Ovary (tissue), 10 donors: ENCODE results near the gene ARHGAP22. TPM values are rescaled to one million over a fixed set of nuclear protein-coding genes. Genes with fewer than 3 reads are reported as not detected.

Experiments used
- DNase-seq, 5 donors: peaks; one replicate each; pipeline ENCODE4 v3.0.0-alpha.2; 2019 to 2020
- H3K27ac ChIP-seq, 2 donors: fragments of 200-600 bp; one replicate each; pipeline versions ENCODE4 v1.5.1 to v1.8.0; 2019 to 2022
- H3K27me3 ChIP-seq: fragments of 200-600 bp; one replicate; pipeline ENCODE4 v1.8.0; 2022
- H3K36me3 ChIP-seq: fragments of 200-600 bp; sonication (generic); one replicate; pipeline ENCODE4 v1.5.1; 2019
- H3K4me1 ChIP-seq: one replicate; pipeline ENCODE4 v1.8.1; 2013; ENCODE audit warnings: mild to moderate bottlenecking, moderate library complexity; ENCODE audit not compliant: insufficient read depth
- H3K4me3 ChIP-seq: fragments of 200-600 bp; sonication (generic); one replicate; pipeline ENCODE4 v1.5.1; 2017
- H3K9me3 ChIP-seq, 2 donors: fragments of 200-600 bp in 1 of 2; sonication (generic) in 1 of 2; one replicate each; pipeline versions ENCODE4 v1.5.1 to v1.8.1; 2013 to 2019; ENCODE audit warnings: mild to moderate bottlenecking in 1 of 2, moderate library complexity in 1 of 2
- CTCF ChIP-seq, 3 donors: fragments of 450-650 bp in 2 of 3; fragments of 200-600 bp in 1 of 3; IDR thresholded peaks; one replicate each; pipeline versions ENCODE4 v1.5.1 to v1.8.0; 2016 to 2022; ENCODE audit warnings: antibody characterized with exemption in 3 of 3, mild to moderate bottlenecking in 1 of 3
- EP300 ChIP-seq: sonication (generic); formaldehyde crosslinking; IDR thresholded peaks from one replicate; pipeline ENCODE4 v1.6.1; 2017; ENCODE audit warnings: antibody characterized with exemption
- POLR2A ChIP-seq: fragments of 450-650 bp; IDR thresholded peaks from one replicate; pipeline ENCODE4 v1.6.1; 2017; ENCODE audit warnings: antibody characterized with exemption, mild to moderate bottlenecking, moderate library complexity
- WGBS, 3 donors: extraction: QIAGEN DNeasy Blood & Tissue Kit in 1 of 3; methylation state at CpG; one replicate each; pipeline versions ENCODE4 v1.1.5 to v1.1.7; 2013 to 2017; 5-methylcytosine and 5-hydroxymethylcytosine counted together
- intact Hi-C, 4 donors: fragments of 100-400 bp; cut with DNase I; formaldehyde crosslinking; loops; one replicate each; pipeline versions ENCODE4 v1.11.0 to v1.15.1; 2022 to 2023
- long read RNA-seq, 3 donors: library from polyadenylated mRNA in 2 of 3; unstranded in 2 of 3; transcript quantifications; one replicate each; pipeline ENCODE4 v2.0.0 and lab custom pipeline, GENCODE V29; 2021 to 2026
- polyA plus RNA-seq, 2 donors: library from polyadenylated mRNA; stranded (reverse); fragments of 200-250 nt in 1 of 2; fragments of 350-450 nt in 1 of 2; fragmentation: Illumina TruSeq in 1 of 2; extraction: RNeasy Lipid Tissue Mini Kit (QIAGEN cat#74804) in 1 of 2; gene quantifications; one replicate each; pipeline ENCODE4 v1.2.3, GENCODE V29; 2013 to 2014
- total RNA-seq, 7 donors: library from RNA; depleted of rRNA in 2 of 7; stranded (reverse); fragments of >200 nt in 2 of 7; fragmentation: NEBNext Ultra II Directional in 3 of 7; extraction: Animal tissue kit (Norgen Biotek cat#: 25700) in 3 of 7; gene quantifications; one replicate each; pipeline versions ENCODE4 v1.1.0 to v1.2.4, GENCODE V29; 2016 to 2023
- donor health status: DM: no; HTN: no; CAD: no; lungs with moderate emphysema.
- donor health status: DM: no; HTN: no; CAD: no.
- donor health status: Bipolar disorder and iron deficiency.
- donor health status: DM: yes; HTN: yes; CAD: no.
- donor health status: DM: no; HTN: no; CAD: no.
- donor health status: DM: yes; HTN: yes; CAD: no.

The ARHGAP22 gene
- total RNA-seq, result 10 to 100 TPM in 2 of 7 donors, 1 to 10 TPM in 5; 3.9 to 14.3 (median 5.7) TPM
- polyA plus RNA-seq, result 1 to 10 TPM; 4.2 to 9.6 TPM
- long read RNA-seq, donor 1, partial matches to known transcripts, result 2 of 17 reads
- long read RNA-seq, donor 1, other reads (novel, unspliced or antisense), result 10 of 17 reads
- long read RNA-seq, donor 2, transcript ARHGAP22-210 (2 exons, 1,951 nt), result major isoform, 7 of 7 reads
- long read RNA-seq, donor 2, partial matches to known transcripts, result 0 of 7 reads
- long read RNA-seq, donor 2, other reads (novel, unspliced or antisense), result 0 of 7 reads
- long read RNA-seq, donor 3, partial matches to known transcripts, result 2 of 17 reads
- long read RNA-seq, donor 3, other reads (novel, unspliced or antisense), result 13 of 17 reads

- peak; percentile 25 to 66 (median 58) for DNase-seq
- H3K4me3 ChIP-seq, result peak within 1 kb of the TSS; percentile 35
- 1 to 2% (median 1%) methylated on average over 24 to 30 of the region's 30 CpGs for WGBS, 3 donors
- no peaks in the 10 kb centered on the region for H3K36me3 ChIP-seq
- intact Hi-C loops, result no loop called here
- H3K27me3 ChIP-seq, result no peaks in the 10 kb centered on the region
- no peaks in the 10 kb centered on the region for H3K9me3 ChIP-seq
- H3K4me1 ChIP-seq, result peaks cover 7% of the 10 kb centered on the region
- TF ChIP-seq CTCF (IDR thresholded peaks at IDR 0.05) (no peak), POLR2A (no peak), EP300 (no peak)
- peak within 1 kb of the TSS in 1 of 2 donors; percentile 30 for H3K27ac ChIP-seq
Observed at GRCh38 chr10:48604991-48605508, at the start of gene ARHGAP22. TSS of gene ARHGAP22 (minus strand) at chr10:48605073. CDS start at chr10:48604796, 277 bp downstream.

GRCh38 chr10:48653944-48654698, 49.2 kb upstream of the ARHGAP22 start:
- H3K4me1 ChIP-seq, result no peaks in the 10 kb centered on the region
- WGBS, 3 donors, result 95 to 98% (median 96%) methylated on average over 4 of the region's 4 CpGs
- H3K36me3 ChIP-seq, result no peaks in the 10 kb centered on the region
- no peak overlapping the region for H3K27ac ChIP-seq
- intact Hi-C loops, result loop anchor here in 1 of 4 donors (10.0 kb wide), 1 partner anchor 99 kb away; no protein-coding TSS in a partner anchor
- TF ChIP-seq EP300 (no peak), CTCF (IDR thresholded peaks at IDR 0.05) (no peak), POLR2A (no peak)
- no peaks in the 10 kb centered on the region for H3K27me3 ChIP-seq
- H3K9me3 ChIP-seq, result no peaks in the 10 kb centered on the region
- no peak for DNase-seq
- no peak overlapping the region for H3K4me3 ChIP-seq

- TF ChIP-seq EP300, result no peak
- TF ChIP-seq POLR2A, result no peak
- no peak for TF ChIP-seq CTCF (IDR thresholded peaks at IDR 0.05)
- DNase-seq, result no peak
- intact Hi-C loops, result loop anchor here in 1 of 4 donors (10.0 kb wide), 1 partner anchor 99 kb away; no protein-coding TSS in a partner anchor
- no peak overlapping the region for H3K4me3 ChIP-seq
- no peaks in the 10 kb centered on the region for H3K27me3 ChIP-seq
- no peaks in the 10 kb centered on the region for H3K36me3 ChIP-seq
- no peaks in the 10 kb centered on the region for H3K9me3 ChIP-seq
- 90 to 92% (median 91%) methylated on average over 5 of the region's 5 CpGs for WGBS, 3 donors
- H3K4me1 ChIP-seq, result no peaks in the 10 kb centered on the region
- H3K27ac ChIP-seq, result no peak overlapping the region
Observed at GRCh38 chr10:48653347-48653746, 48.5 kb upstream of the ARHGAP22 start.

GRCh38 chr10:48652344-48652743, 47.5 kb upstream of the ARHGAP22 start:
- intact Hi-C loops, result loop anchor here in 1 of 4 donors (10.0 kb wide), 1 partner anchor 98 kb away; no protein-coding TSS in a partner anchor
- H3K4me1 ChIP-seq, result no peaks in the 10 kb centered on the region
- no peak overlapping the region for H3K27ac ChIP-seq
- no peaks in the 10 kb centered on the region for H3K9me3 ChIP-seq
- no peak overlapping the region for H3K4me3 ChIP-seq
- H3K27me3 ChIP-seq, result no peaks in the 10 kb centered on the region
- WGBS, 3 donors, result 87 to 91% (median 88%) methylated on average over 4 of the region's 4 CpGs
- no peaks in the 10 kb centered on the region for H3K36me3 ChIP-seq
- DNase-seq, result no peak
- no peak for TF ChIP-seq POLR2A
- no peak for TF ChIP-seq CTCF (IDR thresholded peaks at IDR 0.05)
- no peak for TF ChIP-seq EP300
